ENCODE measurements around the gene NR4A3. TPM values are rescaled to one million over a fixed set of nuclear protein-coding genes. Genes with fewer than 3 reads are reported as not detected.

The NR4A3 gene
- polyA plus RNA-seq, 1 experiment = 0.14 TPM

DNA sequence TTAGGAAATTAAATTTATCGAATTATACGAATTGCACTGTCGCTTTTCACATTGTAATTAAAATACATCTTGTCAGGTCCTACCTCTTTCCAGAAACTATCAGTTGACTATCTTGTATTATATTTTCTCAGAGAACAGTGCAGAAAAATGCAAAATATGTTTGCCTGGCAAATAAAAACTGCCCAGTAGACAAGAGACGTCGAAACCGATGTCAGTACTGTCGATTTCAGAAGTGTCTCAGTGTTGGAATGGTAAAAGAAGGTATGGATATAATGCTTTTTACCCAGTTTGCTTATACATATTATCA is 10.8 kb downstream of the NR4A3 start:
- Histone ChIP-seq H3K9me3 (ENCODE audit: control insufficient read depth, insufficient read depth, low read length) (no peaks in the 10 kb centered on the region; the same call in 1 of the 2 replicates), H3K27ac (ENCODE audit: low read depth, low read length) (no peak overlapping the region), H3K27me3 (ENCODE audit: control insufficient read depth, insufficient read depth, low read length) (peaks cover 2% of the 10 kb centered on the region), H3K4me3 (ENCODE audit: low read depth, low read length) (no peak overlapping the region)
- CTCF ChIA-PET = interaction anchor here (0.6 kb wide), 1 partner anchor 11 kb away, joined by 4 read pairs; the partner anchor contains the start of gene NR4A3
- DNase-seq (ENCODE audit: low read depth, low spot score) = no peak
- POLR2A ChIA-PET = no interaction called here
- TF ChIP-seq, protein P1, sequence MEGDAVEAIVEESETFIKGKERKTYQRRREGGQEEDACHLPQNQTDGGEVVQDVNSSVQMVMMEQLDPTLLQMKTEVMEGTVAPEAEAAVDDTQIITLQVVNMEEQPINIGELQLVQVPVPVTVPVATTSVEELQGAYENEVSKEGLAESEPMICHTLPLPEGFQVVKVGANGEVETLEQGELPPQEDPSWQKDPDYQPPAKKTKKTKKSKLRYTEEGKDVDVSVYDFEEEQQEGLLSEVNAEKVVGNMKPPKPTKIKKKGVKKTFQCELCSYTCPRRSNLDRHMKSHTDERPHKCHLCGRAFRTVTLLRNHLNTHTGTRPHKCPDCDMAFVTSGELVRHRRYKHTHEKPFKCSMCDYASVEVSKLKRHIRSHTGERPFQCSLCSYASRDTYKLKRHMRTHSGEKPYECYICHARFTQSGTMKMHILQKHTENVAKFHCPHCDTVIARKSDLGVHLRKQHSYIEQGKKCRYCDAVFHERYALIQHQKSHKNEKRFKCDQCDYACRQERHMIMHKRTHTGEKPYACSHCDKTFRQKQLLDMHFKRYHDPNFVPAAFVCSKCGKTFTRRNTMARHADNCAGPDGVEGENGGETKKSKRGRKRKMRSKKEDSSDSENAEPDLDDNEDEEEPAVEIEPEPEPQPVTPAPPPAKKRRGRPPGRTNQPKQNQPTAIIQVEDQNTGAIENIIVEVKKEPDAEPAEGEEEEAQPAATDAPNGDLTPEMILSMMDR (IDR thresholded peaks at IDR 0.05; ENCODE audit: low read depth, low read length) = no peak

DNA sequence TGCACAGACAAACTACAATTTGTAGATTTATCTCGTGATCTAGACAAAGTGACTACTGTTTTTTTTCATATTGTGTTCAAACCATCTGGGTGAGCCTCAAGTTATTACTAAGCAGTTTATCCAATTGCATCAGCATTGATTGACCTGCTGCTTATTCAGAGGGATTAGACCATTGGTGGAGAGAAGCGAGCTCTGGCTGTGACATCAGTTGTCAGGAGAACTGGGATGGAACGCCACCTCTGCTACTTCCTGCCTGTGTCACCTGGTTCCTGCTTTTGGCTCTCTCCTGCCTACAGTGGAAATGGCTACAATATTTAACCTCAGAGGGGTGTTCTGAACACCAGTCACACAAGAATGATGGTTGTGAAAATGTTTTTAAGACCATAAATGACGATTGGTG is 12.1 kb downstream of the NR4A3 start:
- ChIA-PET CTCF (no interaction called here), POLR2A (no interaction called here)
- TF ChIP-seq, protein P1 (IDR thresholded peaks at IDR 0.05; ENCODE audit: low read depth, low read length) = no peak
- no peak for DNase-seq (ENCODE audit: low read depth, low spot score)
- Histone ChIP-seq H3K27me3 (ENCODE audit: control insufficient read depth, insufficient read depth, low read length) (peaks cover 2% of the 10 kb centered on the region), H3K27ac (ENCODE audit: low read depth, low read length) (no peak overlapping the region), H3K4me3 (ENCODE audit: low read depth, low read length) (no peak overlapping the region), H3K9me3 (ENCODE audit: control insufficient read depth, insufficient read depth, low read length) (no peaks in the 10 kb centered on the region; the same call in 1 of the 2 replicates)

DNA sequence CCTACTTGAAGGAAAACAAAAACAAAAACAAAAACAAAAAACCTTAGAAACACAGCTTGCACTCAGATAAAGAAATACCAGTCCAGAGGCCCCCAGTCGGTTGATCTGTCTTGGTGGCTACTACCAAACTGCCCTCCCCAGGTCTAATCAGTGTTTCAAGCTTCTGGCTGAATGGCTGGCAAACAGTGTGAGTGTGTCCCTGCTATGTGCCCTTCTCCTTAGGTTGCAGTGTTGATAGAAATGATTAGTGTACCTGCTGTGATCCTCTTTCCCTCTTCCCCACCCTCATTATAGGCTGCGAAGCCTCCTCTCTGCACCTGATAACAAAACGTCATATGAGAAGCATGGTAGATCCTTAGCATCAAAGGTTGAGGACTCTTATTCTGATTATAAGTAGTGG is 12.8 kb downstream of the NR4A3 start:
- POLR2A ChIA-PET = no interaction called here
- TF ChIP-seq, protein P1 (IDR thresholded peaks at IDR 0.05; ENCODE audit: low read depth, low read length) = no peak
- no peak overlapping the region for H3K27ac ChIP-seq (ENCODE audit: low read depth, low read length)
- no peak for DNase-seq (ENCODE audit: low read depth, low spot score)
- no peak overlapping the region for H3K4me3 ChIP-seq (ENCODE audit: low read depth, low read length)
- no peaks in the 10 kb centered on the region for H3K9me3 ChIP-seq (ENCODE audit: control insufficient read depth, insufficient read depth, low read length)
- CTCF ChIA-PET = no interaction called here
- no peaks in the 10 kb centered on the region for H3K27me3 ChIP-seq (ENCODE audit: control insufficient read depth, insufficient read depth, low read length)

DNA sequence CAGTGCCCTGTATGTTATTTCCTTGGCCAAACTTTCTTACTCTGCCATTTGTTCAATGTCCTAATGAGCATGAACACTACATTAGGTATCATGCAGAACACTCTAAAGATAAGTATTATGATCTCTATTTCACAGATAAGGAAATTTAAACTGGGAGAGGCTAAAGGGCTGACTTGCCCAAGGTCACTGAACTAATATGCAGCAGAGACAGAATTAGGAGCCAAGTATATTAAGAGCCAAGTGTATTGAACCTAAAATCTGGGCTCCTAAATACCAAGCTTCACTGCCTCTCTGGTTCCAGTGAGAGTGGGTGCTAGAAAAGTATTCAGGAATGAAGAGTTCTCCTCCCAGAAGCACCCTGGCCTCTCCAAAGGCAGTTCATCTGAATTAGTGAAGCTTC is 13.5 kb downstream of the NR4A3 start:
- DNase-seq (ENCODE audit: low read depth, low spot score) = no peak
- POLR2A ChIA-PET = no interaction called here
- no peak overlapping the region for H3K27ac ChIP-seq (ENCODE audit: low read depth, low read length)
- TF ChIP-seq, protein P1 (IDR thresholded peaks at IDR 0.05; ENCODE audit: low read depth, low read length) = no peak
- no peaks in the 10 kb centered on the region for H3K9me3 ChIP-seq (ENCODE audit: control insufficient read depth, insufficient read depth, low read length)
- H3K27me3 ChIP-seq (ENCODE audit: control insufficient read depth, insufficient read depth, low read length) = no peaks in the 10 kb centered on the region
- H3K4me3 ChIP-seq (ENCODE audit: low read depth, low read length) = no peak overlapping the region
- CTCF ChIA-PET = interaction anchor here (0.6 kb wide), 1 partner anchor 388 kb away, joined by 5 read pairs; no protein-coding TSS in a partner anchor

GRCh38 chr9:99835581-99835980 is 13.9 kb downstream of the NR4A3 start:
- DNase-seq (ENCODE audit: low read depth, low spot score) = no peak
- POLR2A ChIA-PET = no interaction called here
- no peak overlapping the region for H3K27ac ChIP-seq (ENCODE audit: low read depth, low read length)
- H3K27me3 ChIP-seq (ENCODE audit: control insufficient read depth, insufficient read depth, low read length) = no peaks in the 10 kb centered on the region
- CTCF ChIA-PET = interaction anchor here (0.6 kb wide), 1 partner anchor 387 kb away, joined by 5 read pairs; no protein-coding TSS in a partner anchor
- H3K4me3 ChIP-seq (ENCODE audit: low read depth, low read length) = no peak overlapping the region
- H3K9me3 ChIP-seq (ENCODE audit: control insufficient read depth, insufficient read depth, low read length) = no peaks in the 10 kb centered on the region
- TF ChIP-seq, protein P1 (IDR thresholded peaks at IDR 0.05; ENCODE audit: low read depth, low read length) = no peak
